Measurements from ENCODE around the gene MAMSTR. TPM values are rescaled to one million over a fixed set of nuclear protein-coding genes. Genes with fewer than 3 reads are reported as not detected.
"Not testable (repeated sequence)": the region's sequence is repeated elsewhere in the genome, so short reads cannot be mapped to it uniquely, and the experiment has no call there.

MAMSTR gene
- total RNA-seq, 1 donor from 2014 or later: 0.32 TPM

DNA sequence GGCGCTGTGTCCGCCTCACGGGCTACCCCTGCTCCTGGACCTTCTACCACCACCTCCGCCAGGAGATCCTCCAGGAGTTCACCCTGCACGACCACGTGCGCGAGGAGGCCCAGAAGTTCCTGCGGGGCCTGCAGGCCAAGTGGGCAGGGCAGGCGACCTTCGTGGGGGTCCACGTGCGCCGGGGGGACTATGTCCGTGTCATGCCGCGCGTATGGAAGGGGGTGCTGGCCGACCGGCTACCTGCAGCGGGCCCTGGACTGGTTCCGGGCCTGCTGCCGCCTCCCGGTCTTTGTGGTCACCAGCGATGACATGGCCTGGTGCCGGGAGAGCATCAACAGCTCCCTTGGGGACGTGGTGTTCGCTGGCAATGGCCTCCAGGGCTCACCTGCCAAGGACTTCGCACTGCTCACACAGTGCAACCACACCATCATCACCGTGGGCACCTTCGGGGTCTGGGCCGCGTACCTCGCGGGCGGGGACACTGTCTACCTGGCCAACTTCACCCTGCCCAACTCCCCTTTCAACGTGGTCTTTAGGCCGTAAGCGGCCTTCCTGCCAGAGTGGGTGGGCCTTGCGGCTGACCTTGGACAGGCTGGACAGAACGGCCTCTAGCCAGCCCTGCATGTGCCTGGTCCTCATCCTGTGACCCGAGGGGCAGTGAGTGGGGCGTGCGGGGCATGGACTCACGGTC lies 38.9 kb downstream of the MAMSTR start:
- no peak for TF ChIP-seq CTCF (IDR thresholded peaks at IDR 0.05)
- Histone ChIP-seq H3K27me3 (no peaks in the 10 kb centered on the region), H3K27ac (no peak overlapping the region), H3K4me3 (no peak overlapping the region), H3K4me1 (peaks cover 0 to under 1% of the 10 kb centered on the region in 2 donors), H3K36me3 (no peaks in the 10 kb centered on the region), H3K9me3 (no peaks in the 10 kb centered on the region)
- DNase-seq (ENCODE audit: low spot score in 2 of 2): no peak
- intact Hi-C loops (cut with DNase I): no loop called here

DNA sequence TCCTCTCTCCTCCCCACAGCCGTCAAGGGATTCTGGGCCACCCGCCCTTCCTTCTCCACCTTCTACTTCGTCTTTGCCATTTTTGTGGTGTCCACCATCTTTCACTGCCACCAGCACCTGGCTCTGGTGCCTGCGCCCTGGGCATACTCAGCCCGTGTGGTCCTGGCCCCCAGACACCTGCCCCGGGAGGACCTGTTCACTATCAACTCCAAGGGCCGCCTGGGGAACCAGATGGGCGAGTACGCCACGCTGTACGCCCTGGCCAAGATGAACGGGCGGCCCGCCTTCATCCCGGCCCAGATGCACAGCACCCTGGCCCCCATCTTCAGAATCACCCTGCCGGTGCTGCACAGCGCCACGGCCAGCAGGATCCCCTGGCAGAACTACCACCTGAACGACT lies 39.5 kb downstream of the MAMSTR start:
- DNase-seq (ENCODE audit: low spot score in 2 of 2); H3K27me3 ChIP-seq; H3K4me3 ChIP-seq; H3K9me3 ChIP-seq; intact Hi-C loops (cut with DNase I); H3K36me3 ChIP-seq; H3K4me1 ChIP-seq; H3K27ac ChIP-seq: not testable (repeated sequence)

DNA sequence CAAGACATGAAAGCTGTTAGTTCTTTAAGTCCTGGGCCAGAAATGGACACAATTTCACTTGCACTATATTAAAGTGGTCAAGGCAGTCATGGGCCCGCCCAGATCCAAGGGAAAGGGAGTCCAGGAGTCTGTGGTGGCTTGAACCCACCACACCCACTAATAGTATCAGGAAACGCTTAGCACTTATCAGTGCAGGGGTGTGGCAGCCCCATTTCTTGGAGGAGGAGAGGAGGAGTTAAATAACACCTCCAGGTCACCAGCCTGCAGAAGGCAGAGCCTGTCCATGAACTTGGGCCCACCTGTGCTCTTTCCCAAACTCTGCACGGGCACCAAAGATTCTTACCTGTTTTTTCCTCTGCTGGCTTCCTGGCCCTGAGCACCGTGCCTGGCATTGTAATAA lies 41.3 kb downstream of the MAMSTR start:
- TF ChIP-seq CTCF (IDR thresholded peaks at IDR 0.05): no peak
- no peak overlapping the region for H3K27ac ChIP-seq
- no peaks in the 10 kb centered on the region for H3K27me3 ChIP-seq
- intact Hi-C loops (cut with DNase I): no loop called here
- peaks cover 0 to 2% of the 10 kb centered on the region in 2 donors for H3K4me1 ChIP-seq
- H3K4me3 ChIP-seq: no peak overlapping the region
- H3K9me3 ChIP-seq: no peaks in the 10 kb centered on the region
- DNase-seq (ENCODE audit: low spot score in 2 of 2): no peak
- H3K36me3 ChIP-seq: no peaks in the 10 kb centered on the region

- no peaks in the 10 kb centered on the region for H3K27me3 ChIP-seq
- intact Hi-C loops (cut with DNase I): no loop called here
- DNase-seq (ENCODE audit: low spot score in 2 of 2): no peak
- no peak overlapping the region for H3K4me3 ChIP-seq
- no peak overlapping the region for H3K27ac ChIP-seq
- no peaks in the 10 kb centered on the region for H3K9me3 ChIP-seq
- TF ChIP-seq CTCF (IDR thresholded peaks at IDR 0.05): no peak
- no peaks in the 10 kb centered on the region for H3K36me3 ChIP-seq
- H3K4me1 ChIP-seq: peaks cover 0 to 2% of the 10 kb centered on the region in 2 donors
These were observed 42.6 kb downstream of the MAMSTR start for GRCh38 chr19:48676887-48677286.

- H3K4me3 ChIP-seq: no peak overlapping the region
- DNase-seq (ENCODE audit: low spot score in 2 of 2): no peak
- no peak overlapping the region for H3K27ac ChIP-seq
- H3K4me1 ChIP-seq: peaks cover 0 to 2% of the 10 kb centered on the region in 2 donors
- no peaks in the 10 kb centered on the region for H3K27me3 ChIP-seq
- H3K36me3 ChIP-seq: no peaks in the 10 kb centered on the region
- intact Hi-C loops (cut with DNase I): no loop called here
- TF ChIP-seq CTCF (IDR thresholded peaks at IDR 0.05): no peak
- no peaks in the 10 kb centered on the region for H3K9me3 ChIP-seq
These were observed 43.0 kb downstream of the MAMSTR start for GRCh38 chr19:48676487-48676886.

GRCh38 chr19:48674921-48675824 lies 44.4 kb downstream of the MAMSTR start:
- Histone ChIP-seq H3K9me3 (no peaks in the 10 kb centered on the region), H3K4me3 (no peak overlapping the region), H3K27ac (no peak overlapping the region), H3K4me1 (peaks cover 0 to 2% of the 10 kb centered on the region in 2 donors), H3K27me3 (no peaks in the 10 kb centered on the region), H3K36me3 (no peaks in the 10 kb centered on the region)
- intact Hi-C loops (cut with DNase I): loop anchor here (1.0 to 2.0 kb wide), 3 partner anchors 29 to 64 kb away; partner anchors contain the start of gene CA11
- peak; percentile 20 to 90 for DNase-seq (ENCODE audit: low spot score in 2 of 2)
- TF ChIP-seq CTCF (IDR thresholded peaks at IDR 0.05): peak; percentile 84 to 89 (median 86)

All from ascending aorta (tissue), 2 donors.